ENCODE results near the gene CCDC88C.

Gene CCDC88C

GRCh38 chr14:91339671-91340369 lies 77.8 kb downstream of the CCDC88C start:
- Histone ChIP-seq H2AFZ (ENCODE audit: low read length, unreplicated experiment) (no peak overlapping the region), H3K36me3 (ENCODE audit: insufficient read depth, low read length) (no peaks in the 10 kb centered on the region), H3K4me3 (ENCODE audit: low read depth, low read length) (no peak overlapping the region), H3K4me1 (ENCODE audit: control insufficient read depth, insufficient read depth, low read length, unreplicated experiment) (no peaks in the 10 kb centered on the region), H3K27ac (ENCODE audit: low read depth, low read length) (no peak overlapping the region), H3K79me2 (ENCODE audit: control insufficient read depth, insufficient read depth, low read length, unreplicated experiment) (no peaks in the 10 kb centered on the region), H3K27me3 (ENCODE audit: insufficient read depth, low read length) (no peaks in the 10 kb centered on the region)

- no peaks in the 10 kb centered on the region for H3K79me2 ChIP-seq (ENCODE audit: control insufficient read depth, insufficient read depth, low read length, unreplicated experiment)
- H3K4me3 ChIP-seq (ENCODE audit: low read depth, low read length) = no peak overlapping the region
- H2AFZ ChIP-seq (ENCODE audit: low read length, unreplicated experiment) = no peak overlapping the region
- H3K4me1 ChIP-seq (ENCODE audit: control insufficient read depth, insufficient read depth, low read length, unreplicated experiment) = no peaks in the 10 kb centered on the region
- no peaks in the 10 kb centered on the region for H3K27me3 ChIP-seq (ENCODE audit: insufficient read depth, low read length)
- no peaks in the 10 kb centered on the region for H3K36me3 ChIP-seq (ENCODE audit: insufficient read depth, low read length)
- no peak overlapping the region for H3K27ac ChIP-seq (ENCODE audit: low read depth, low read length)
These were observed 78.5 kb downstream of the CCDC88C start for GRCh38 chr14:91339076-91339475.

DNA sequence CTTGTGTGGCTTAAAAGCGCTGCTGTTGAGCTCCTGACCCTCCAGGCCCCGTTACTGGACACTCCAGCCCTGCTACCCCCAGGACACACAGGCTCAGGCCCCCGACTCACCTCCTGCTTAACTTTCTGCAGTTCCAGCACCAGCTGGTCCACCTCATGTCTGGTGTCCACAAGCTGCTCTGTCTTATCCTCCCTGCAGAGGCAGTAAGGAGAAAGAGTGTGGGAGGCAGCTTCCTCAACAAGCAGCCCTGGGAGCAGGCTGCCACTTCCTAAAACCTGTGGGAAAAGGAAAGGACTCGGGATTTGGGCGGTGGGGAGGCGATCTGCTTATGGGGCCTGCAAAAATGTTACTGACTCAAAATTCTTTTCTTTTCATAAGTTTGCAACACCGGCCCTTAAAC lies 79.2 kb downstream of the CCDC88C start:
- Histone ChIP-seq H3K27me3 (ENCODE audit: insufficient read depth, low read length) (no peaks in the 10 kb centered on the region), H3K79me2 (ENCODE audit: control insufficient read depth, insufficient read depth, low read length, unreplicated experiment) (no peaks in the 10 kb centered on the region), H3K4me3 (ENCODE audit: low read depth, low read length) (no peak overlapping the region), H3K4me1 (ENCODE audit: control insufficient read depth, insufficient read depth, low read length, unreplicated experiment) (no peaks in the 10 kb centered on the region), H3K36me3 (ENCODE audit: insufficient read depth, low read length) (no peaks in the 10 kb centered on the region), H2AFZ (ENCODE audit: low read length, unreplicated experiment) (no peak overlapping the region), H3K27ac (ENCODE audit: low read depth, low read length) (no peak overlapping the region)

- Histone ChIP-seq H3K79me2 (ENCODE audit: control insufficient read depth, insufficient read depth, low read length, unreplicated experiment) (no peaks in the 10 kb centered on the region), H3K4me1 (ENCODE audit: control insufficient read depth, insufficient read depth, low read length, unreplicated experiment) (no peaks in the 10 kb centered on the region), H2AFZ (ENCODE audit: low read length, unreplicated experiment) (no peak overlapping the region), H3K27me3 (ENCODE audit: insufficient read depth, low read length) (no peaks in the 10 kb centered on the region), H3K27ac (ENCODE audit: low read depth, low read length) (no peak overlapping the region), H3K36me3 (ENCODE audit: insufficient read depth, low read length) (no peaks in the 10 kb centered on the region), H3K4me3 (ENCODE audit: low read depth, low read length) (no peak overlapping the region)
These were observed 79.8 kb downstream of the CCDC88C start for GRCh38 chr14:91337699-91338335.

DNA sequence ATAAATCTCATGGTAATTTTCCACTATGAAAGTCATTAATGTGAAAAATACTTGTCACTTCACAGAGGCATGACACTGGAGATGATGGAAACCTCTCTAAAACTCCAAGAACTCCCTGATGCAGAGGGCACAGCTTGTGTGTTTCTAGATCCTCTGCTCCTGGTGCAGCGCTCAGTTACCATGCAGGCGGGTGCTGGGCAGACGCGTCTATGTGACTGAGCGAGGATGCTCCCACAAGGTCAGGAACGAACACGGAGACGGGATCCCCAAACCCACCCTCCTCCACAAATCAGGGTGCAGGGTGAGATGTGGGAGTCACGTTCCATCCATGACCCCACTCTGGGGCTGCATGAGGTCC lies 81.5 kb downstream of the CCDC88C start:
- H3K4me1 ChIP-seq (ENCODE audit: control insufficient read depth, insufficient read depth, low read length, unreplicated experiment) = no peaks in the 10 kb centered on the region
- H3K36me3 ChIP-seq (ENCODE audit: insufficient read depth, low read length) = no peaks in the 10 kb centered on the region
- no peak overlapping the region for H3K27ac ChIP-seq (ENCODE audit: low read depth, low read length)
- no peak overlapping the region for H2AFZ ChIP-seq (ENCODE audit: low read length, unreplicated experiment)
- H3K79me2 ChIP-seq (ENCODE audit: control insufficient read depth, insufficient read depth, low read length, unreplicated experiment) = no peaks in the 10 kb centered on the region
- no peak overlapping the region for H3K4me3 ChIP-seq (ENCODE audit: low read depth, low read length)
- H3K27me3 ChIP-seq (ENCODE audit: insufficient read depth, low read length) = no peaks in the 10 kb centered on the region

- H3K27me3 ChIP-seq (ENCODE audit: insufficient read depth, low read length) = no peaks in the 10 kb centered on the region
- H2AFZ ChIP-seq (ENCODE audit: low read length, unreplicated experiment) = no peak overlapping the region
- no peaks in the 10 kb centered on the region for H3K4me1 ChIP-seq (ENCODE audit: control insufficient read depth, insufficient read depth, low read length, unreplicated experiment)
- H3K79me2 ChIP-seq (ENCODE audit: control insufficient read depth, insufficient read depth, low read length, unreplicated experiment) = no peaks in the 10 kb centered on the region
- no peak overlapping the region for H3K27ac ChIP-seq (ENCODE audit: low read depth, low read length)
- no peaks in the 10 kb centered on the region for H3K36me3 ChIP-seq (ENCODE audit: insufficient read depth, low read length)
- H3K4me3 ChIP-seq (ENCODE audit: low read depth, low read length) = no peak overlapping the region
These were observed 82.2 kb downstream of the CCDC88C start for GRCh38 chr14:91335191-91336092.

GRCh38 chr14:91333650-91334039 lies 84.0 kb downstream of the CCDC88C start:
- H3K36me3 ChIP-seq (ENCODE audit: insufficient read depth, low read length) = no peaks in the 10 kb centered on the region
- H3K27me3 ChIP-seq (ENCODE audit: insufficient read depth, low read length) = no peaks in the 10 kb centered on the region
- no peak overlapping the region for H3K4me3 ChIP-seq (ENCODE audit: low read depth, low read length)
- H3K79me2 ChIP-seq (ENCODE audit: control insufficient read depth, insufficient read depth, low read length, unreplicated experiment) = no peaks in the 10 kb centered on the region
- no peak overlapping the region for H2AFZ ChIP-seq (ENCODE audit: low read length, unreplicated experiment)
- no peak overlapping the region for H3K27ac ChIP-seq (ENCODE audit: low read depth, low read length)
- H3K4me1 ChIP-seq (ENCODE audit: control insufficient read depth, insufficient read depth, low read length, unreplicated experiment) = no peaks in the 10 kb centered on the region

- H3K4me3 ChIP-seq (ENCODE audit: low read depth, low read length) = no peak overlapping the region
- H3K36me3 ChIP-seq (ENCODE audit: insufficient read depth, low read length) = no peaks in the 10 kb centered on the region
- no peak overlapping the region for H2AFZ ChIP-seq (ENCODE audit: low read length, unreplicated experiment)
- no peaks in the 10 kb centered on the region for H3K79me2 ChIP-seq (ENCODE audit: control insufficient read depth, insufficient read depth, low read length, unreplicated experiment)
- H3K4me1 ChIP-seq (ENCODE audit: control insufficient read depth, insufficient read depth, low read length, unreplicated experiment) = no peaks in the 10 kb centered on the region
- no peak overlapping the region for H3K27ac ChIP-seq (ENCODE audit: low read depth, low read length)
- no peaks in the 10 kb centered on the region for H3K27me3 ChIP-seq (ENCODE audit: insufficient read depth, low read length)
These were observed 84.5 kb downstream of the CCDC88C start for GRCh38 chr14:91332986-91333649.

GRCh38 chr14:91332171-91332985 lies 85.2 kb downstream of the CCDC88C start:
- H3K27ac ChIP-seq (ENCODE audit: low read depth, low read length) = no peak overlapping the region
- H3K79me2 ChIP-seq (ENCODE audit: control insufficient read depth, insufficient read depth, low read length, unreplicated experiment) = no peaks in the 10 kb centered on the region
- H3K4me1 ChIP-seq (ENCODE audit: control insufficient read depth, insufficient read depth, low read length, unreplicated experiment) = no peaks in the 10 kb centered on the region
- no peaks in the 10 kb centered on the region for H3K36me3 ChIP-seq (ENCODE audit: insufficient read depth, low read length)
- H2AFZ ChIP-seq (ENCODE audit: low read length, unreplicated experiment) = no peak overlapping the region
- H3K27me3 ChIP-seq (ENCODE audit: insufficient read depth, low read length) = no peaks in the 10 kb centered on the region
- H3K4me3 ChIP-seq (ENCODE audit: low read depth, low read length) = no peak overlapping the region

DNA sequence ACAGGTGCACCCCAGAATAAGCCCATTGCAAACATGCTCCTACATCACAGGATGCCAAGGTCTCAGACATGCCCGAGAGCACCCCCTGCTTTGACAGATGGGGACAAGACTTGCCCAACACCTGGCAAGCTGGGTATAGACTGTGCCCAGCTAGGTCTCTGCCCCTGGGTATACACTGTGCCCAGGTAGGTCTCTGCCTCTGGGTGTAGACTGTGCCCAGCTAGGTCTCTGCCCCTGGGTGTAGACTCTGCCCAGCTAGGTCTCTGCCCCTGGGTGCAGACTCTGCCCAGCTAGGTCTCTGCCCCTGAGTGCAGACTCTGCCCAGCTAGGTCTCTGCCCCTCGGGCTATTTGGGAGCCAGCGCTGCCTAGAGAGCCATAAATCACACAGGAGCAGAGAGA lies 85.9 kb downstream of the CCDC88C start:
- Histone ChIP-seq H3K79me2 (ENCODE audit: control insufficient read depth, insufficient read depth, low read length, unreplicated experiment) (no peaks in the 10 kb centered on the region), H3K27ac (ENCODE audit: low read depth, low read length) (no peak overlapping the region), H2AFZ (ENCODE audit: low read length, unreplicated experiment) (no peak overlapping the region), H3K27me3 (ENCODE audit: insufficient read depth, low read length) (no peaks in the 10 kb centered on the region), H3K4me1 (ENCODE audit: control insufficient read depth, insufficient read depth, low read length, unreplicated experiment) (no peaks in the 10 kb centered on the region), H3K36me3 (ENCODE audit: insufficient read depth, low read length) (no peaks in the 10 kb centered on the region), H3K4me3 (ENCODE audit: low read depth, low read length) (no peak overlapping the region)
